ENCODE data around the gene LRRTM4.

Gene LRRTM4

GRCh38 chr2:76975752-76976151 is 546.4 kb downstream of the LRRTM4 start:
- no peak for DNase-seq (ENCODE audit: low spot score)
- TF ChIP-seq CTCF (IDR thresholded peaks at IDR 0.05; ENCODE audit: extremely low read depth, missing control alignments) = no peak

- TF ChIP-seq CTCF (IDR thresholded peaks at IDR 0.05; ENCODE audit: extremely low read depth, missing control alignments) = no peak
- DNase-seq (ENCODE audit: low spot score) = no peak
Observed at GRCh38 chr2:76973610-76974009, 548.6 kb downstream of the LRRTM4 start.

GRCh38 chr2:76965772-76966171 is 556.4 kb downstream of the LRRTM4 start:
- no peak for TF ChIP-seq CTCF (IDR thresholded peaks at IDR 0.05; ENCODE audit: extremely low read depth, missing control alignments)
- DNase-seq (ENCODE audit: low spot score) = no peak

GRCh38 chr2:76958749-76959148 is 563.4 kb downstream of the LRRTM4 start:
- TF ChIP-seq CTCF (IDR thresholded peaks at IDR 0.05; ENCODE audit: extremely low read depth, missing control alignments) = no peak

GRCh38 chr2:76953733-76954347 is 568.3 kb downstream of the LRRTM4 start:
- peak; percentile 40 for TF ChIP-seq CTCF (IDR thresholded peaks at IDR 0.05; ENCODE audit: extremely low read depth, missing control alignments)
- peak; percentile 14 for DNase-seq (ENCODE audit: low spot score)

More at GRCh38 chr2:76958749-76959148, 563.4 kb downstream of the LRRTM4 start:
- DNase-seq (ENCODE audit: low spot score) = no peak

GRCh38 chr2:76946631-76947145 is 575.5 kb downstream of the LRRTM4 start:
- no peak for DNase-seq (ENCODE audit: low spot score)
- TF ChIP-seq CTCF (IDR thresholded peaks at IDR 0.05; ENCODE audit: extremely low read depth, missing control alignments) = no peak

- no peak for TF ChIP-seq CTCF (IDR thresholded peaks at IDR 0.05; ENCODE audit: extremely low read depth, missing control alignments)
- DNase-seq (ENCODE audit: low spot score) = no peak
Observed at GRCh38 chr2:76940559-76940958, 581.6 kb downstream of the LRRTM4 start.
